CD4-positive, alpha-beta T cell (primary cell): ENCODE data around the gene FAM229A. TPM values are rescaled to one million over a fixed set of nuclear protein-coding genes. Genes with fewer than 3 reads are reported as not detected.

Experiments
- ATAC-seq: fragments of 200-7000 bp; cut with Tn5 transposase; one replicate; pipeline ENCODE4 v1.10.0; 2022; ENCODE audit warnings: mild to moderate bottlenecking; ENCODE audit not compliant: poor library complexity
- CTCF ChIA-PET: fragments of 350-600 bp; sonication (Branson Sonifier 250); formaldehyde crosslinking; loops from one replicate; lab custom pipeline; 2021; ENCODE audit warnings: antibody characterized with exemption, inconsistent platforms; lab: Charles Lee
- POLR2A ChIA-PET: fragments of 350-600 bp; sonication (Branson Sonifier 250); formaldehyde crosslinking; loops from one replicate; lab custom pipeline; 2021; ENCODE audit warnings: antibody characterized with exemption, inconsistent platforms; lab: Charles Lee
- DNase-seq, 14 experiments: peaks; one replicate each; pipeline ENCODE4 v3.0.0-alpha.2; 2013 to 2020; ENCODE audit warnings: mixed read lengths in 2 of 14
- H3K27ac ChIP-seq, 2 donors: one replicate each; pipeline versions ENCODE4 v1.5.1 to v1.7.0; 2013; ENCODE audit warnings: low read length in 2 of 2, low read depth in 1 of 2, mild to moderate bottlenecking in 1 of 2
- H3K27me3 ChIP-seq, 2 experiments: 1 replicate in 1 of 2; 2 replicates in 1 of 2; pipeline versions ENCODE4 v1.6.1 to v1.7.0; 2013; ENCODE audit warnings: low read length in 2 of 2, control low read depth in 1 of 2, mild to moderate bottlenecking in 1 of 2, moderate library complexity in 1 of 2; ENCODE audit not compliant: insufficient read depth in 2 of 2, control insufficient read depth in 1 of 2
- H3K36me3 ChIP-seq: one replicate; pipeline ENCODE4 v1.6.1; 2013; ENCODE audit warnings: low read length, control low read depth; ENCODE audit not compliant: insufficient read depth
- H3K4me1 ChIP-seq: one replicate; pipeline ENCODE4 v1.6.1; 2013; ENCODE audit warnings: low read length, control low read depth; ENCODE audit not compliant: insufficient read depth
- H3K4me3 ChIP-seq: one replicate; pipeline ENCODE4 v1.5.1; 2013; ENCODE audit warnings: mild to moderate bottlenecking, low read length, moderate library complexity
- H3K9me3 ChIP-seq, 2 experiments: 1 replicate in 1 of 2; 2 replicates in 1 of 2; pipeline versions ENCODE4 v1.6.1 to v1.7.0; 2013; ENCODE audit warnings: low read length in 2 of 2, mild to moderate bottlenecking in 2 of 2, control low read depth in 1 of 2, moderate library complexity in 1 of 2; ENCODE audit not compliant: control insufficient read depth in 1 of 2, insufficient read depth in 1 of 2
- H3K27ac Mint-ChIP-seq: one replicate; pipeline ENCODE4 v1.8.0; 2020; ENCODE audit warnings: mixed read lengths
- H3K27me3 Mint-ChIP-seq: one replicate; pipeline ENCODE4 v1.8.0; 2021; ENCODE audit warnings: mixed read lengths
- H3K36me3 Mint-ChIP-seq: one replicate; pipeline ENCODE4 v1.8.0; 2021; ENCODE audit warnings: low read depth, mixed read lengths
- H3K4me1 Mint-ChIP-seq: one replicate; pipeline ENCODE4 v1.8.0; 2021; ENCODE audit warnings: low read depth, mixed read lengths
- H3K4me3 Mint-ChIP-seq: one replicate; pipeline ENCODE4 v1.8.0; 2020; ENCODE audit warnings: mild to moderate bottlenecking, mixed read lengths
- H3K9me3 Mint-ChIP-seq: one replicate; pipeline ENCODE4 v1.8.0; 2020; ENCODE audit warnings: mixed read lengths
- CTCF ChIP-seq: fragments of 200-600 bp; IDR thresholded peaks from one replicate; pipeline ENCODE4 v1.8.0; 2022; ENCODE audit warnings: antibody characterized with exemption, mild to moderate bottlenecking
- intact Hi-C, 2 experiments: fragments of 100-400 bp; cut with DNase I in 1 of 2; cut with micrococcal nuclease in 1 of 2; formaldehyde crosslinking; loops; one replicate each; pipeline versions ENCODE4 v1.15.1 to v1.9.0; 2023 to 2025; cut with DNase I, micrococcal nuclease
- total RNA-seq, 174 experiments: library from RNA in 2 of 174; stranded (reverse) in 2 of 174; gene quantifications; one replicate each; pipeline ENCODE4 v1.2.3 and lab custom pipeline; 2021 to 2026

The FAM229A gene
- total RNA-seq, 2 experiments from 2014 or later = 38.0 to 38.6 TPM

DNA sequence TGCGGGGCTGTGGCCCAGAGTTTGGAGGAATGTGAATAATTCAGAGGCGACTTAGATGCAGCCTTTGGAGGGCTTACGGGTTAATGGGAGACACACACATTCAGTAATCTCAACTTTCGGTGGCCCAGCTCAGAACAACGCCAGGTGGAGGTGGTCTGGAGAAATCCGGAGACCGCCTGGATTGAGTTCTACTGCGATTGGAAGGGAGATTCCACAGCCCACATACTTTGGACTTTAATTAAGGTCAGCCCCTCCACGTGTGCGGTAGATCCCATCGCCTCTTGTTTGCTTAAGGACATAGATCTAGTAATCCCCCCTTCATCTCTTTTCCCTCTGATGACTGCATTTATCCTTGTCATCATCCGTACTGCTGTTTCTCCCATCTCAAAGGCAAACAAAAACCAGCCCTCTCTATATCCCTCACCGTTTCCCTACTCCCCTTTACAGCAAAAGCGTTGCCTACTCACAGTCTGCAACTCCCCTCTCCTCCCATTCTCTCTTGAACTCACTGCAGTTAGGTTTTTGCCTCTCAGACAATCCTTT, 32.7 kb upstream of the FAM229A start:
- H3K4me1 Mint-ChIP-seq = peaks cover 24% of the 10 kb centered on the region
- POLR2A ChIA-PET = interaction anchor here (0.7 to 3.2 kb wide), 44 partner anchors 10 to 786 kb away, joined by 3 to 56 read pairs (median 6); partner anchors contain the start of genes CCDC28B, EIF3I, FAM167B and HDAC1

DNA sequence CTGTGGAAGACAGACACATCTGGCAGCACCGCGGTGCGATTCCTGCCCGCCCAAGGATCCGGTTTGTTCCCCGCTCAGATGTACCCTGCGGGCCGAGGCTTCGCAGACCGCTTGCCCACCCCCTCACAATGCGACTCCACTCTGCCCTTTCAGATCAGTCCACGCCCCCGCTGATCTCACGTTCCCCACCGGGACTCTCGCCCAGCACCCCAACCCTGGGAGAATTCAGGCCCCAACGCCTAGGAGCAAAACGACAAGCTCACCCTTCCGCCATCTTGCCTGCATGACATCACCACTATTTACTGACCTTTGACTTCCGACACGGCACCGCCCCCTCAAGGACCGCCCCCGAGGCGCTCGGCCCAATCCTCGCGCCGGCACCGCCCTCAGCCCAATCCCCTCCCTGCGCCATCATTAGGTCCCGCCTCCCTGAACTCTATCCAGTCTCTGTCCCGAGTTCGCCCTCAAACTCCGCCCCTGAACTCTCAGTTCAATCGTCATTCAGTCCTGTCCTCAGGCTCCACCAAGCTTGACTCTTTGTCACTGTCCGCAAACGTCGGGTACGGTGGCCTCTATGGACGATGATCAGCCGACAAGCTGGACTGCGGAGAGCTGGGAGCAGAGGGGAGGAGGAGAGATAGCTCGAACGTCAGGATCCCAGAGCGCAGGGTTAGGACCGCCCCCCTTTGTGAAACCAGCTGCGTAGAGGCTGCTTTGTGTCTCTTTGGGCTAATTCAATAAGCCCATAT, 32.0 kb upstream of the FAM229A start, which contains the start of gene BSDC1:
Gene BSDC1, minus strand, starts transcription at position 301 of the 749 bp plus-strand sequence. Its CDS starts 27 bp downstream, at position 274.
- no peaks in the 10 kb centered on the region for H3K9me3 Mint-ChIP-seq
- DNase-seq = peak; percentile 95 to 99 (median 98)
- no peaks in the 10 kb centered on the region for H3K27me3 Mint-ChIP-seq
- peak within 1 kb of the TSS; percentile 98 for H3K4me3 Mint-ChIP-seq
- H3K27ac Mint-ChIP-seq = no peak within 1 kb of the TSS
- H3K4me3 ChIP-seq = peak within 1 kb of the TSS; percentile 85
- intact Hi-C loops = loop anchor here (1.0 to 10.0 kb wide), 8 partner anchors 43 to 750 kb away; partner anchors contain the start of genes EIF3I (in 1 of the 2), KHDRBS1 (in 1 of the 2), KPNA6 (in 1 of the 2) and MARCKSL1 (in 1 of the 2)
- H3K9me3 ChIP-seq = no peaks in the 10 kb centered on the region
- peaks cover 24% of the 10 kb centered on the region for H3K4me1 Mint-ChIP-seq
- TF ChIP-seq CTCF = no peak
- no peaks in the 10 kb centered on the region for H3K27me3 ChIP-seq
- ChIA-PET CTCF (interaction anchor here (0.8 to 1.5 kb wide), 5 partner anchors 22 to 194 kb away, joined by 3 to 5 read pairs (median 4); partner anchors contain the start of genes CCDC28B and MARCKSL1), POLR2A (interaction anchor here (0.6 to 3.2 kb wide), 47 partner anchors 9 to 787 kb away, joined by 3 to 56 read pairs (median 6); partner anchors contain the start of genes CCDC28B, EIF3I, FAM167B and HDAC1)
- H3K36me3 ChIP-seq = peaks cover 22% of the 10 kb centered on the region
- peak within 1 kb of the TSS; percentile 92 to 96 for H3K27ac ChIP-seq
- peaks cover 20% of the 10 kb centered on the region for H3K36me3 Mint-ChIP-seq
- ATAC-seq = peak; percentile 97
- peaks cover 40% of the 10 kb centered on the region for H3K4me1 ChIP-seq

More for the DNA sequence above, 32.7 kb upstream of the FAM229A start:
- H3K36me3 Mint-ChIP-seq = peaks cover 20% of the 10 kb centered on the region
- Histone ChIP-seq H3K36me3 (peaks cover 18% of the 10 kb centered on the region), H3K27ac (peak overlapping the region; percentile 92 to 96), H3K4me1 (peaks cover 40% of the 10 kb centered on the region), H3K4me3 (peak overlapping the region; percentile 85), H3K9me3 (no peaks in the 10 kb centered on the region), H3K27me3 (no peaks in the 10 kb centered on the region)
- DNase-seq = no peak
- intact Hi-C loops = loop anchor here (1.0 to 10.0 kb wide), 9 partner anchors 44 to 750 kb away; partner anchors contain the start of genes EIF3I (in 1 of the 2), KHDRBS1 (in 1 of the 2), KPNA6 (in 1 of the 2) and MARCKSL1 (in 1 of the 2)
- H3K27me3 Mint-ChIP-seq = no peaks in the 10 kb centered on the region
- H3K9me3 Mint-ChIP-seq = no peaks in the 10 kb centered on the region
- H3K4me3 Mint-ChIP-seq = peak overlapping the region; percentile 98
- no peak for ATAC-seq
- CTCF ChIA-PET = interaction anchor here (1.0 to 1.5 kb wide), 4 partner anchors 23 to 179 kb away, joined by 3 to 5 read pairs (median 4); partner anchors contain the start of gene MARCKSL1
- H3K27ac Mint-ChIP-seq = no peak overlapping the region
- TF ChIP-seq CTCF = no peak

GRCh38 chr1:32393832-32394140, 31.5 kb upstream of the FAM229A start:
- H3K27me3 Mint-ChIP-seq = no peaks in the 10 kb centered on the region
- CTCF ChIA-PET = interaction anchor here (0.8 to 1.5 kb wide), 5 partner anchors 22 to 193 kb away, joined by 3 to 5 read pairs (median 4); partner anchors contain the start of genes CCDC28B and MARCKSL1
- peak in 6 of 14 experiments; percentile 10 to 46 (median 17) for DNase-seq

More at GRCh38 chr1:32393832-32394140, 31.5 kb upstream of the FAM229A start:
- intact Hi-C loops = loop anchor here (1.0 to 10.0 kb wide), 8 partner anchors 42 to 749 kb away; partner anchors contain the start of genes EIF3I (in 1 of the 2), KHDRBS1 (in 1 of the 2), KPNA6 (in 1 of the 2) and MARCKSL1 (in 1 of the 2)
- H3K4me3 ChIP-seq = peak overlapping the region; percentile 85
- peaks cover 20% of the 10 kb centered on the region for H3K36me3 Mint-ChIP-seq
- no peak overlapping the region for H3K27ac Mint-ChIP-seq
- no peaks in the 10 kb centered on the region for H3K9me3 Mint-ChIP-seq
- peak overlapping the region; percentile 92 to 96 for H3K27ac ChIP-seq
- H3K9me3 ChIP-seq = no peaks in the 10 kb centered on the region
- H3K4me1 ChIP-seq = peaks cover 40% of the 10 kb centered on the region
- POLR2A ChIA-PET = interaction anchor here (0.6 to 3.2 kb wide), 39 partner anchors 9 to 788 kb away, joined by 3 to 56 read pairs (median 7); partner anchors contain the start of genes CCDC28B, EIF3I, FAM167B and HDAC1
- H3K4me3 Mint-ChIP-seq = peak overlapping the region; percentile 98
- TF ChIP-seq CTCF = no peak
- peak; percentile 8 for ATAC-seq
- H3K36me3 ChIP-seq = peaks cover 22% of the 10 kb centered on the region
- H3K27me3 ChIP-seq = no peaks in the 10 kb centered on the region
- peaks cover 24% of the 10 kb centered on the region for H3K4me1 Mint-ChIP-seq
